T-helper 17 cell (primary cell): ENCODE data around the gene LMF1. TPM values are rescaled to one million over a fixed set of nuclear protein-coding genes. Genes with fewer than 3 reads are reported as not detected.

Experiments used
- ATAC-seq: fragments of 150-1000 bp; cut with Tn5 transposase; 2 replicates; pipeline ENCODE4 v1.10.0; 2021; ENCODE audit warnings: mild to moderate bottlenecking, moderate library complexity
- DNase-seq, 3 donors: peaks; one replicate each; pipeline versions ENCODE4 v3.0.0 to v3.0.0-alpha.2; 2020 to 2021
- H3K9me3 ChIP-seq: one replicate; pipeline ENCODE4 v1.7.0; 2013; ENCODE audit warnings: low read length, mild to moderate bottlenecking; ENCODE audit not compliant: control insufficient read depth, poor library complexity, severe bottlenecking
- H3K27ac Mint-ChIP-seq: one replicate; pipeline ENCODE4 v1.8.0; 2022; ENCODE audit warnings: mild to moderate bottlenecking, moderate library complexity, mixed read lengths
- H3K27me3 Mint-ChIP-seq: one replicate; pipeline ENCODE4 v1.8.0; 2022; ENCODE audit warnings: mixed read lengths
- H3K36me3 Mint-ChIP-seq: one replicate; pipeline ENCODE4 v1.8.0; 2022; ENCODE audit warnings: low read depth, mixed read lengths
- H3K4me1 Mint-ChIP-seq: one replicate; pipeline ENCODE4 v1.8.0; 2022; ENCODE audit warnings: mild to moderate bottlenecking, mixed read lengths
- H3K4me3 Mint-ChIP-seq: one replicate; pipeline ENCODE4 v1.8.0; 2022; ENCODE audit warnings: mild to moderate bottlenecking, moderate library complexity, mixed read lengths
- total RNA-seq, 4 donors: library from RNA in 2 of 4; stranded (reverse) in 2 of 4; gene quantifications; one replicate each; pipeline ENCODE4 v1.2.3 and lab custom pipeline; 2022 to 2026

The LMF1 gene
- total RNA-seq, 2 donors from 2014 or later, result 44.4 to 45.6 TPM

DNA sequence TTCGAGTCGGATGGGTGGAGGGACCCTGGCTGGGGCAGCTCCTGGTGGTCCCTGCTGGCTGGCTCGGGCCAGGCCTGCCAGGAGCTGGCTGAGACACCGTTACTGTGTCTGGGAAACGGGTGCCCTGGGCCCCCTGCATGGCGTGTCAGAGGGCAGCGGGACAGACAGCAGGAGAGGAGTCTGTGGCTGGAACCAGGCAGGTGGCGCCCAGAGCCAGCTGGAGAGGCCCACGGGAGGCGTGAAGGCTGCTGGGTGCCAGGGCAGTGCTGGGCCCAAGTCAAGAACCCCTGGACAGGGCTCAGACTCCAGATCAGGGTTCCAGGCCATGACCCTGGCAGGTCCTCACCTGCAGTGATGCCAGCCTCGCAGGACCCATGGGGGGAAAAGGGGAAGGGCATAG is 27.4 kb upstream of the LMF1 start:
- H3K27ac Mint-ChIP-seq, result peak overlapping the region; percentile 86
- no peaks in the 10 kb centered on the region for H3K27me3 Mint-ChIP-seq
- ATAC-seq, result peak; percentile 5
- no peaks in the 10 kb centered on the region for H3K9me3 ChIP-seq
- peak overlapping the region; percentile 93 for H3K4me3 Mint-ChIP-seq
- peaks cover 40% of the 10 kb centered on the region for H3K4me1 Mint-ChIP-seq
- DNase-seq, result no peak
- H3K36me3 Mint-ChIP-seq, result peaks cover 3% of the 10 kb centered on the region

DNA sequence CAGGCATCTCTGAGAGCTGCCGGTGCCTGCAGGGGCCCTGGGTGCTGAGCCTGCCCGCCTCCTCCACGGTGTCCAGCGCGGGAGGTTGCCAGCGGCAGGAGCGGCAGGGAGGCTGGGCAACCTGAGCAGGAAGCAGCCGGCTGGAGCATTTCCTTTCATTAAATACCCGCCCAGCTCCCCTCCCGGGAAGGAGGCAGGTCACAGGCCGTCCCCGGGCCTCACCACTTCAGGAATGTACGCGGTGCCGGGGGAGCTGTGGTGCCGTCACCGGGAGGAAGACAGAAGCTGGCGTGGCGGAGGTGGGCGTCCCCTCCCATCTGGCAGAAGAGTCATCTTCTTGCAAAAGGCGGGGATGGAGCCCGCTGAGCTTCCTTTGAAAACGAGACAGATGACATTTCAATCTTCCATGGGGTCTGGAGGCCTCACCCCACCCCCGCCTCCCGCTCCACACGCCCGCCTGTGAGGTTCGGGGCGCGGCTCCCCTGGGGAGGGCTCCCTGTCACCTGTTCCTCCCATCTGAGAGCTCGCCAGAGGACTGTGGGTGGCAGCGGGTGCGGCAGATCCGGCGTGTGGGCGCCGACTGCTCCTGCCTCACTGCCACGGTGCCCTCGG is 26.8 kb upstream of the LMF1 start:
- DNase-seq, result peak in 2 of 3 donors; percentile 47 to 53
- Mint-ChIP-seq H3K4me3 (peak overlapping the region; percentile 93), H3K27me3 (no peaks in the 10 kb centered on the region), H3K27ac (peak overlapping the region; percentile 86), H3K4me1 (peaks cover 35% of the 10 kb centered on the region), H3K36me3 (peaks cover 3% of the 10 kb centered on the region)
- peak; percentile 82 for ATAC-seq
- H3K9me3 ChIP-seq, result no peaks in the 10 kb centered on the region

DNA sequence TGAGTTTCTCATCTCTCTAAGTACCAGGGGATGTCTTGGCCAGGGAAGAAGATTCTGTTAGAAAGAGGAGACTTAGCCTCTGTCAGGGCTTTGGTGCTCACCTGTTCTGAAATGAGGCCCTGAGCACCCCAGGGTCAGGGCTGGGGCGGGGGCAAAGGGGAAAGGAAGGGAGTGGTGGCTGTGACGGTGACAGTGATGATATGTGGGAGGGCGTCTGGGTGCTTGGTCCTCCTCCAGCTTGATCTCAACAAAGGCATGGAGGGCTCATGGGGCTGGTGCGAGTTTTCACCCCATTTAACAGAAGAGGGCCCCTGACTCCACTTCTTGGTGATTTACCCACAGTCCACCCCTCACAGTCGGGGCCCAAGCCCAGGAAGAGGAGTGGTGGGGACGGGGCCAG is 25.9 kb upstream of the LMF1 start:
- Mint-ChIP-seq H3K27ac (peak overlapping the region; percentile 86), H3K4me1 (peaks cover 35% of the 10 kb centered on the region), H3K27me3 (no peaks in the 10 kb centered on the region), H3K4me3 (peak overlapping the region; percentile 93), H3K36me3 (peaks cover 3% of the 10 kb centered on the region)
- ATAC-seq, result peak; percentile 67
- no peaks in the 10 kb centered on the region for H3K9me3 ChIP-seq
- DNase-seq, result no peak

DNA sequence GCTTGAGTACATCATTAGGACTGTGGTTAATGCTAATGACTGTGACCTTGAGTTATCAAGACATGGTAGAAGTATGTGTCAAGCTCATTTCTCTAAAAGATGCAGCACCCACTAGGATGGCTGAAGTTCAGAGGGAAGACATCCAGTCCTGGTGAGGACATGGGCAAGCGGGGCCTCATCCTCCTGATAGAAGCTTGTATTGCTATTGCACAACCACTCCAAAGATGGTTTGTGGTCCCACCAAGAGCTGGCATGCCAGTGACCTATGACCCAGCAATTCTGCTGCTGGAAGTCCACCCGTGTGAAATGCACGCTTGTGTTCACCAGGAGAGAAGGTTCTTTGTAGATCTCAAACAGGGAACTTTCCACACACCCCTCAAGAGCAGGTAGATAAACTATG is 25.0 kb upstream of the LMF1 start:
- DNase-seq, result no peak
- no peaks in the 10 kb centered on the region for H3K27me3 Mint-ChIP-seq
- no peaks in the 10 kb centered on the region for H3K9me3 ChIP-seq
- peaks cover 3% of the 10 kb centered on the region for H3K36me3 Mint-ChIP-seq
- peak overlapping the region; percentile 93 for H3K4me3 Mint-ChIP-seq
- H3K27ac Mint-ChIP-seq, result peak overlapping the region; percentile 86
- ATAC-seq, result no peak
- H3K4me1 Mint-ChIP-seq, result peaks cover 36% of the 10 kb centered on the region

DNA sequence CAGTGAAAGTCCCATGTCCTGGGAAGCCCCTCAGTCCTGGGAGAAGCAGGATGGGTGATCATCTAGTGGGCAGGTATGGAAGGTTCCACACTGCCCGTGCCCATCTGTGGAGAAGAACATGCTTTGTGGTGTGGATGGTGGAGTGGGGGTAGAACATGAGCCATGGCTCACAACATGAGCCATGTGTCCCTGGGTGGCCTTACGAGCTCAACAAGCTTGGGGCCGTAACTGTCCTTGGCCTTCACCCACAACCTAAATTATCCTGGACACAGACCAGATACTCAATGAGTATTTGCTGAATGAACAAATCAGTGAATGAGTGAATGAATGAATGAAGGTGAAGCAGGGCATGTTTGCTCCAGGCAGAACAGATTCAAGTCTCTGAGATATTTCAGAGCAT is 24.3 kb upstream of the LMF1 start:
- H3K36me3 Mint-ChIP-seq, result peaks cover 3% of the 10 kb centered on the region
- H3K4me1 Mint-ChIP-seq, result peaks cover 36% of the 10 kb centered on the region
- ATAC-seq, result no peak
- peak overlapping the region; percentile 56 for H3K27ac Mint-ChIP-seq
- DNase-seq, result no peak
- H3K4me3 Mint-ChIP-seq, result no peak overlapping the region
- no peaks in the 10 kb centered on the region for H3K9me3 ChIP-seq
- H3K27me3 Mint-ChIP-seq, result no peaks in the 10 kb centered on the region

DNA sequence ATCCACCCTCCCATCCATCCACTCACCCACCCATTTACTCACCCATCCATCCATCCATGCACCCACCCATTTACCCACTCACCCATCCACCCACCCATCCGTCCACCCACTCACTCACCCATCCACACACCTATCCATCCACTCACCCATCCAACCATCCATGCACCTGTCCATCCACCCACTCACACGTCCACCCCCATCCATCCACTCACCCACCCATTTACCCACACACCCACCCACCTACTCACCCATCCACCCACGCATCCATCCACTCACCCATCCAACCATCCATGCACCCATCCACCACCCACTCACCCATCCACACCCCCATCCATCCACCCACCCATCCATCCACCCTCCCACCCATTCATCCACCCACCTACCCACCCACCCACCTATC is 22.9 kb upstream of the LMF1 start:
- no peaks in the 10 kb centered on the region for H3K27me3 Mint-ChIP-seq
- no peaks in the 10 kb centered on the region for H3K9me3 ChIP-seq
- no peak overlapping the region for H3K27ac Mint-ChIP-seq
- ATAC-seq (no peak), DNase-seq (no peak)
- no peak overlapping the region for H3K4me3 Mint-ChIP-seq
- peaks cover 32% of the 10 kb centered on the region for H3K4me1 Mint-ChIP-seq
- peaks cover 3% of the 10 kb centered on the region for H3K36me3 Mint-ChIP-seq

DNA sequence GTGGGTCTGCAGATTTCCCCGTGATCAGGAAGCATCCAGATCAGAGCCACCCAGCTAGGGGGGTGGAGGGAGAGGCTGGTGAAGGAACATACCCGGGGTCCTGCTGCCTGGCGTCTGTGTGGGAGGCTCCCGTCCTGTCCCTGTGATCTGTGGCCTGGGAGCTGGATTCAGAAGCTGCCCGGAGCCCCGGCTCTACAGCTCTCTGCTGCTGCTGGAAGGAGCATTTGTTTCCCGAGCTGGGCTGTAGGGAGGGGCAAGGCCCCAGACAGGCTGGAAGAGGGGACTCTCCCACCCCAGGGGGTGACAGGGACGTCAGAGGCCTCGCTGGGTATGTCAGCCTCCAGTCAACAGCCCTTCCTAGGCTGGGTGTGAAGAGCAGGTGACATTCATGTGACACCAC is 21.0 kb upstream of the LMF1 start:
- peaks cover 22% of the 10 kb centered on the region for H3K4me1 Mint-ChIP-seq
- H3K36me3 Mint-ChIP-seq, result peaks cover 3% of the 10 kb centered on the region
- ATAC-seq (no peak), DNase-seq (no peak)
- H3K27ac Mint-ChIP-seq, result no peak overlapping the region
- H3K9me3 ChIP-seq, result no peaks in the 10 kb centered on the region
- H3K4me3 Mint-ChIP-seq, result no peak overlapping the region
- H3K27me3 Mint-ChIP-seq, result no peaks in the 10 kb centered on the region

DNA sequence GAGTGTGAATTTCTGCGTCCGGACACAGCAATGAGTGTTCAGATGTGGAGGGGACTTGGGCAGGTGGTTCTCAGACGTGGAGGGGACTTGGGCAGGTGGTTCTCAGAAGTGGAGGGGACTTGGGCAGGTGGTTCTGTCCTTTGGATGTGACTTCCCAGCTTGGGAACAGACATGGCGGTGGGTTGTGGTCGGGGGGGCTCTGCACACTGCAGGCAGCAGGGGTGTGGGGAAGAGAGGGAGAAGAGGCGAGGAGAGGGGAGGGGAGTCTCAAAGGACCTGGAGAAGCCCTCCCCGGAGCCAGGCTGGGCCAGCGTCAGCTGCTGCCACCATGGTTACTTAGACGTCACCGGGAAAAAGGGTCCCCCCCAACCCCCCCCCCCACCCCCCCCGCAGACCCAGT is 20.6 kb upstream of the LMF1 start:
- no peaks in the 10 kb centered on the region for H3K9me3 ChIP-seq
- H3K27me3 Mint-ChIP-seq, result no peaks in the 10 kb centered on the region
- H3K36me3 Mint-ChIP-seq, result peaks cover 3% of the 10 kb centered on the region
- peaks cover 18% of the 10 kb centered on the region for H3K4me1 Mint-ChIP-seq
- no peak overlapping the region for H3K4me3 Mint-ChIP-seq
- ATAC-seq (no peak), DNase-seq (no peak)
- no peak overlapping the region for H3K27ac Mint-ChIP-seq

DNA sequence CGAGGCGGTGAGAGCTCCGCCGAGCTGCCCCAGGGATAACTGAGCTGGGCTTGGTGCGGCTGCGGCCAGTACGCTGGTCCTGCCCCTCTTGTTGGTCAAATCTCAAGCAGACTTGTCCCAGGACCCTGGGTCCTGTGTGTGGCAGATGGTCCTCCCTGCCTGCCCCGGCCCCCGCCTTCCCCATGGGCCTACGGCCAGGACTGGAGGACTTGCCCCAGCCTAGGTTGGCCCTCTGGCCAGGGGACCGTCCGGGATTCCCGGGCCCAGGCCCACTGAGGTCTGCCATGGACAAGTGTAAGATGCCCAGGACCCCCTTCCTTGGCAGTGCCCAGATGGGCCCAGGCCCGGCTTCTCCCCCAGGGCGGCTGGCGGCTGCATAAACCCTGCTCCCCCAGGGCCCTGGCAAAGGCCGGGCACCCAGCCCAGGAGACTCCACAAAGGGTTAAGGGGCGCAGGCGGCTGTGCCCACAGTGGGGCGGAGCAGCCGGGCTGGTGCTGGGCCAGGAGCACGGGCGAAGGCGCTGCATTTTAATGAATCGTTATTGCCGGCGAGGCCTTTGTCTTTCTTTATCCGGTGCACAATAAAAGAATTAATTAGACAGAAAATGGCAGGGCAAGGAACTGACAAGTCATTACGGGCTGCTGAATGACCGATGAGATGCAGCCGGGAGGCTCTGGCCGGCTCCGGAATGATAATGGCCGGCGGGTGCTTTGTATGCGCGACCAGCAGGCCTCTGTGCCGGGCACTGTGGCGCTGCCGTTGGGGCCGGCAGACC is 19.9 kb upstream of the LMF1 start:
- peaks cover 3% of the 10 kb centered on the region for H3K36me3 Mint-ChIP-seq
- ATAC-seq, result no peak
- no peak overlapping the region for H3K27ac Mint-ChIP-seq
- no peak for DNase-seq
- H3K4me3 Mint-ChIP-seq, result no peak overlapping the region
- H3K27me3 Mint-ChIP-seq, result no peaks in the 10 kb centered on the region
- H3K9me3 ChIP-seq, result no peaks in the 10 kb centered on the region
- peaks cover 12% of the 10 kb centered on the region for H3K4me1 Mint-ChIP-seq

DNA sequence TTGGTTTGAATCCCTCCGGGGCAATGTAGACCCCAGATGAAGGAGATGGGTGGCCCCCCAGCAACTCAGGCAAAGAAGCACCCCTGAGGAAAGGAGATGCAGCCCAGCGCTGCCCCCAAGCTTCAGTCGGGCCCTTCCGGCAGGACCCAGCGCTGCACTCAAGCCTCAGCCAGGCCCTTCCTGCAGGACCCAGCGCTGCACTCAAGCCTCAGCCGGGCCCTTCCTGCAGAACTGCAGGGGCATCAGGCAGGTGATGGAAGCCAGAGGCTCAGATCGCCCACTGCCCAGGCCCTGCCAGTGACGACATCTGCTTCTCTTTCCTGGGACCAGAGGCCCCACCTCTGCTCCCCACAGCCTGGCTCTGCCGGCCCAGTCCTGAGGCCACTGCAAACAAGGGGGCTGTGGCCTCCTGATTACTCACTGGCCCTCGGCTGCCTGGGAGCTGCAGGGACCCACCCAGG is 18.6 kb upstream of the LMF1 start:
- Mint-ChIP-seq H3K27me3 (no peaks in the 10 kb centered on the region), H3K27ac (no peak overlapping the region), H3K4me1 (peaks cover 3% of the 10 kb centered on the region), H3K36me3 (no peaks in the 10 kb centered on the region), H3K4me3 (no peak overlapping the region)
- DNase-seq (no peak), ATAC-seq (no peak)
- no peaks in the 10 kb centered on the region for H3K9me3 ChIP-seq

DNA sequence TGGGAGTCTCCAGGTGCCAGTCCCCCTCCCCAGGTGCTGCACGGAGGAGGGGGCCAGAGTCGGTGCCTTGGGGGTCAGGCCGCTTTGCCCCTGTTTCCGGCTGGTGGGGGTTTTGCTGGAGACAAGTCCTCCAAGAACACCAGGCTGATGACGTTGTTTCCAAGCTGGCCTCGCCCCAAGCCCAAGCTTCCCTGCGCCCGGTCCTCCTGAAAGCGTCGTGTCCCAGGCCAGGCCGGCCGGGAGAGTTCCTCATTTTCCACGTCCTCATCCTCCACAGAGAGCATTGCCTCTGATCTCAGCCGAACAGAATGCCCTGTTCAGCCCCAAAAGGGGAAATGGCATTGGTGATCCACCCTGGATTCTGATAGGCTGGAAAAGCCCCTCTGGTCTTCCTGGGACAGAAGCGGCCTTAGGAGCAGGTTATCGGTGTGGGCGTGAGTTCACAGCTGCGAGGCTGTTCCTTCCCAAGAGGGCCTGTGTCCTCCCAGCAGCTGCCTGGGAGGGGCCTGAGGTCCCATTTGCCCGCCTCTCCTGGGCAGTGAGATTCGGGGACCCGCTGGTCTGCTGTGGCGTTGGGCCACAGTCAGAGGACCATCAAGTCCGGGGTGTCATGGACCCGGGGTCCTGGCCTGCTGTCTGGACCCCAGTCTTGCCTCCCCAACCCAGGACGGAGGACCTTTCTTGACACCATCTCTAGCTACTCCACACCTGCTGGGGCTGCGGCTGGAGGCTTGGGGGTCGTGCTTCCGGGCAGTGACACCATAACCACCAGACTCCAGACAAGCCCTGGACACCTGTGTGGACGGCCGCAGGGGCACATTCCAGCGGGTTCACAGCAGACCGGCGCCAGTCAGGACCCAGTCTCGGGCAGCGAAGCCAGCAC is 17.9 kb upstream of the LMF1 start:
- ATAC-seq (no peak), DNase-seq (no peak)
- no peaks in the 10 kb centered on the region for H3K36me3 Mint-ChIP-seq
- H3K4me1 Mint-ChIP-seq, result peaks cover 3% of the 10 kb centered on the region
- no peak overlapping the region for H3K27ac Mint-ChIP-seq
- H3K9me3 ChIP-seq, result no peaks in the 10 kb centered on the region
- H3K27me3 Mint-ChIP-seq, result no peaks in the 10 kb centered on the region
- H3K4me3 Mint-ChIP-seq, result no peak overlapping the region

DNA sequence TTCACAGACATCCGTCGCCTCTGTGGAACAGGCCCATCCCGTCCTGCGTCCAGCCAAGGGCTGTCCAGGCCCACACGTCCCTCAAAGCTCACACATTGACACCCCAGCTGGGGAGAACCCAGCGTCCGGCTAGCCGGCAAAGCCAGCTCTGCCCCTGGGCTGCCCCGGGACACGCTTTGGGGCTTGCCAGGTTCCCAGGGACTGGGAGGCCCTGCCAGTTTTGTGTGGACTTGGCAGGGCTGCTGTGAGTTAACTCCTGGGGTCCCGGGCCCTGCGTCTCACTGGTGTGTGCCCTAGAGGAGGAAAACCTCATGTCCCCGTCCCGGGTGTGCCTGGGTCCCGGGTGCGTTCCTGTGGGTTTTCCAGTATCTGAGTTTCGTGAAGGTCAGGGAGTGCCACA is 17.1 kb upstream of the LMF1 start:
- H3K4me1 Mint-ChIP-seq, result peaks cover 3% of the 10 kb centered on the region
- no peaks in the 10 kb centered on the region for H3K36me3 Mint-ChIP-seq
- H3K9me3 ChIP-seq, result no peaks in the 10 kb centered on the region
- DNase-seq (no peak), ATAC-seq (no peak)
- no peaks in the 10 kb centered on the region for H3K27me3 Mint-ChIP-seq
- no peak overlapping the region for H3K27ac Mint-ChIP-seq
- H3K4me3 Mint-ChIP-seq, result no peak overlapping the region

DNA sequence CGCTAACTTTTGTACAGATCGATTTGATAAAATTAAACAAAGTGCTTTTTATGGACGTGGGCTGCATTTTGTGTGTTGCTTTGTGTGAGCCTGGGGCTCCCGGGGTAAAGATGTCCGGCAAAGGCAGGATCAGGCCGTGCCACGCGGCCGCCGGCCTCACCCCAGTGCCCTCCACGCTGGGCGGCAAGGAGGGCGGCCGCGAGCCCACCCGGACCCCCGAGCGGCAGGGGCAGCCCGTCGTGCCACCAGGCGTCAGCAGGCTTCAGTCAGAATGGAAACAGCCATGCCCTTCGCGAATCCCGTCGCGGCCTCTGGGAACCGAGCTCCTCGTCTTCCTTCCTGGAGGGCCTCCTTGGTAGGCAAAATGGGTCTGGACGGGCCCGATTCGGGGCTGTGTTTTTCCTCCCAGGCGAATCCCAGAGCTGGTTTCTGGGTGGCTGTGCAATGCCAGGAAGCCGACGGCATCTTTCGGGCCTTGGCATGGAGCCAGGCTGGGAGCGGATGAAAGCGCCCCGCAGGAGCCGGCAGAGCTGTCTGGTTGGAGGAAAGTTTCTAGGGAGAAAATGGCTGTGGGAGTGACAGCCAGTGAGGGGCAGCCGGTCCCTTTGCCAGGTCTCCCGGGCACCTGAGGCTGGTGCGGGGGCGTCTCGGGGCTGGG is 16.3 kb upstream of the LMF1 start:
- no peak for DNase-seq
- Mint-ChIP-seq H3K27ac (no peak overlapping the region), H3K4me3 (no peak overlapping the region), H3K4me1 (peaks cover 3% of the 10 kb centered on the region), H3K36me3 (no peaks in the 10 kb centered on the region), H3K27me3 (no peaks in the 10 kb centered on the region)
- no peaks in the 10 kb centered on the region for H3K9me3 ChIP-seq
- no peak for ATAC-seq
